IMR-90 (cell line): Measurements from ENCODE around the gene EDIL3. TPM values are rescaled to one million over a fixed set of nuclear protein-coding genes. Genes with fewer than 3 reads are reported as not detected.

ENCODE experiments used
- ATAC-seq: fragments of 200-7000 bp; cut with Tn5 transposase; 2 replicates; pipeline ENCODE4 v1.9.1; 2020; ENCODE audit warnings: low read depth, mild to moderate bottlenecking, moderate library complexity
- BruUV-seq: library from RNA; stranded (reverse); fragments of 400-500 nt; replicated peaks from 2 replicates; lab custom pipeline; 2021; lab: Mats Ljungman, UMichigan
- CTCF ChIA-PET: fragments of 300-600 bp; formaldehyde crosslinking; extraction: SDS; loops from one replicate; lab custom pipeline; 2021; ENCODE audit warnings: antibody characterized with exemption; lab: Yijun Ruan, JAX
- POLR2A ChIA-PET: fragments of 300-600 bp; sonication (Branson Sonifier 250); formaldehyde crosslinking; loops from one replicate; lab custom pipeline; 2022; ENCODE audit warnings: antibody characterized with exemption; ENCODE audit not compliant: unreplicated experiment; lab: Charles Lee
- DNase-seq: peaks from one replicate; pipeline ENCODE4 v3.0.0; 2013
- H2AFZ ChIP-seq: replicated peaks from 2 replicates; pipeline ENCODE3; 2013; ENCODE audit warnings: low read length, mild to moderate bottlenecking; ENCODE audit not compliant: poor library complexity
- H2AK5ac ChIP-seq: 2 replicates; pipeline ENCODE4 v1.6.1; 2013; ENCODE audit warnings: low read depth, low read length, inconsistent platforms
- H2AK9ac ChIP-seq: replicated peaks from 2 replicates; pipeline ENCODE3; 2013; ENCODE audit warnings: mild to moderate bottlenecking, low read depth, low read length, moderate library complexity; ENCODE audit not compliant: poor library complexity
- H2BK120ac ChIP-seq: 2 replicates; pipeline ENCODE4 v1.6.1; 2013; ENCODE audit warnings: low read depth, low read length, inconsistent platforms
- H2BK15ac ChIP-seq: 3 replicates; pipeline ENCODE4 v1.6.1; 2013; ENCODE audit warnings: low read depth, low read length, inconsistent platforms
- H2BK20ac ChIP-seq: 2 replicates; pipeline ENCODE4 v1.6.1; 2013; ENCODE audit warnings: low read depth, mild to moderate bottlenecking, inconsistent platforms, low read length, moderate library complexity
- H2BK5ac ChIP-seq: 2 replicates; pipeline ENCODE4 v1.6.1; 2013; ENCODE audit warnings: mild to moderate bottlenecking, low read depth, low read length, inconsistent platforms; ENCODE audit not compliant: poor library complexity, severe bottlenecking
- H3K14ac ChIP-seq: replicated peaks from 2 replicates; pipeline ENCODE4 v1.6.1; 2013; ENCODE audit warnings: low read depth, low read length, inconsistent platforms
- H3K18ac ChIP-seq: 2 replicates; pipeline ENCODE4 v1.6.1; 2013; ENCODE audit warnings: low read depth, low read length, control low read depth
- H3K23ac ChIP-seq: 2 replicates; pipeline ENCODE4 v1.6.1; 2013; ENCODE audit warnings: low read depth, low read length, inconsistent platforms
- H3K27ac ChIP-seq: 2 replicates; pipeline ENCODE4 v1.5.1; 2013; ENCODE audit warnings: mild to moderate bottlenecking, control low read depth, low read length; ENCODE audit not compliant: insufficient read depth
- H3K27me3 ChIP-seq: 2 replicates; pipeline ENCODE4 v1.6.1; 2013; ENCODE audit warnings: low read length; ENCODE audit not compliant: control insufficient read depth, insufficient read depth
- H3K36me3 ChIP-seq: 2 replicates; pipeline ENCODE4 v1.6.1; 2013; ENCODE audit warnings: low read length, mixed read lengths; ENCODE audit not compliant: control insufficient read depth, insufficient read depth
- H3K4ac ChIP-seq: 2 replicates; pipeline ENCODE4 v1.6.1; 2013; ENCODE audit warnings: low read depth, low read length, inconsistent platforms
- H3K4me1 ChIP-seq: 2 replicates; pipeline ENCODE4 v1.6.1; 2013; ENCODE audit warnings: low read length, mixed read lengths; ENCODE audit not compliant: control insufficient read depth, insufficient read depth
- H3K4me2 ChIP-seq: 2 replicates; pipeline ENCODE4 v1.6.1; 2013; ENCODE audit warnings: low read depth, mild to moderate bottlenecking, control low read depth, low read length, moderate library complexity
- H3K4me3 ChIP-seq: 2 replicates; pipeline ENCODE4 v1.5.1; 2013; ENCODE audit warnings: low read depth, mild to moderate bottlenecking, control low read depth, low read length, moderate library complexity; ENCODE audit not compliant: insufficient read depth
- H3K56ac ChIP-seq: 2 replicates; pipeline ENCODE4 v1.6.1; 2013; ENCODE audit warnings: low read length, inconsistent platforms; ENCODE audit not compliant: insufficient read depth; ENCODE audit errors: extremely low read depth
- H3K79me1 ChIP-seq, 2 experiments: 2 replicates each; pipeline ENCODE4 v1.6.1; 2013; ENCODE audit warnings: low read length in 2 of 2, inconsistent platforms in 1 of 2, low read depth in 1 of 2
- H3K9ac ChIP-seq: 2 replicates; pipeline ENCODE4 v1.6.1; 2013; ENCODE audit warnings: low read depth, low read length, control low read depth
- H3K9me1 ChIP-seq: 2 replicates; pipeline ENCODE4 v1.6.1; 2013; ENCODE audit warnings: low read length, inconsistent platforms; ENCODE audit not compliant: insufficient read depth
- H3K9me3 ChIP-seq: 2 replicates; pipeline ENCODE4 v1.6.1; 2013; ENCODE audit warnings: low read length; ENCODE audit not compliant: control insufficient read depth, insufficient read depth
- H4K20me1 ChIP-seq: 2 replicates; pipeline ENCODE4 v1.6.1; 2013; ENCODE audit warnings: low read length, inconsistent platforms; ENCODE audit not compliant: insufficient read depth
- H4K5ac ChIP-seq: 2 replicates; pipeline ENCODE4 v1.6.1; 2013; ENCODE audit warnings: mild to moderate bottlenecking, low read depth, low read length, control low read depth
- H4K8ac ChIP-seq, 2 experiments: 2 replicates each; pipeline ENCODE4 v1.6.1; 2013; ENCODE audit warnings: low read depth in 2 of 2, low read length in 2 of 2, control low read depth in 1 of 2, inconsistent platforms in 1 of 2
- H4K91ac ChIP-seq: 2 replicates; pipeline ENCODE4 v1.6.1; 2013; ENCODE audit warnings: low read depth, low read length, inconsistent platforms; ENCODE audit not compliant: insufficient read depth
- BHLHE40 ChIP-seq: fragments of 150-350 bp; IDR thresholded peaks from 2 replicates; pipeline ENCODE4 v1.6.1; 2016; ENCODE audit warnings: mild to moderate bottlenecking, low read depth, low read length
- FOS ChIP-seq: fragments of 150-350 bp; IDR thresholded peaks from 2 replicates; pipeline ENCODE4 v1.6.1; 2016; ENCODE audit warnings: low read depth, low read length
- MXI1 ChIP-seq: IDR thresholded peaks from 2 replicates; pipeline ENCODE4 v1.6.1; 2012; ENCODE audit warnings: low read depth, mild to moderate bottlenecking, low read length, moderate library complexity, borderline replicate concordance
- RAD21 ChIP-seq: IDR thresholded peaks from 2 replicates; pipeline ENCODE4 v1.6.1; 2012; ENCODE audit warnings: low read length, improper control_type of control experiment
- RCOR1 ChIP-seq: IDR thresholded peaks from 2 replicates; pipeline ENCODE4 v1.6.1; 2012; ENCODE audit warnings: mild to moderate bottlenecking, low read length, improper control_type of control experiment; ENCODE audit not compliant: insufficient replicate concordance
- SMC3 ChIP-seq: fragments of 150-350 bp; IDR thresholded peaks from 2 replicates; pipeline ENCODE4 v1.6.1; 2016; ENCODE audit warnings: low read depth, mild to moderate bottlenecking, antibody characterized with exemption, low read length, moderate library complexity
- WGBS, 2 experiments: methylation state at CpG; one replicate each; pipeline versions ENCODE4 v1.1.5 to v1.1.7; 2013; ENCODE audit warnings: missing lambda C conversion rate in 2 of 2; ENCODE audit not compliant: insufficient read length in 1 of 2; ENCODE audit errors: extremely low coverage in 2 of 2; 5-methylcytosine and 5-hydroxymethylcytosine counted together
- dilution Hi-C: fragments of 300-500 bp; cut with HindIII; formaldehyde crosslinking; loops from one replicate; pipeline ENCODE4 v1.14.3; 2018; ENCODE audit warnings: low sequenced_read_pairs; ENCODE audit not compliant: unreplicated experiment
- in situ Hi-C: fragments of 300-500 bp; cut with MboI; formaldehyde crosslinking; loops from 3 replicates; pipeline ENCODE4 v1.14.3; 2019; ENCODE audit warnings: low sequenced_read_pairs, inconsistent platforms, mixed read lengths
- intact Hi-C: fragments of 100-400 bp; cut with micrococcal nuclease; formaldehyde crosslinking; loops from 2 replicates; pipeline ENCODE4 v1.10.0; 2022
- polyA plus RNA-seq, 3 experiments: library from polyadenylated mRNA; depleted of rRNA; stranded (reverse); fragments of >200 nt; gene quantifications; 2 replicates each; pipeline ENCODE4 v1.2.3, GENCODE V29; 2012; ENCODE audit warnings: low replicate concordance in 1 of 3
- total RNA-seq: library from RNA; depleted of rRNA; stranded (reverse); fragments of >200 nt; gene quantifications from 2 replicates; pipeline ENCODE4 v1.2.3, GENCODE V29; 2012

EDIL3 gene
- total and polyA plus RNA-seq, 2 of the 4 experiments (the other 2 are of a cell fraction) = 55.5 to 82.8 TPM

DNA sequence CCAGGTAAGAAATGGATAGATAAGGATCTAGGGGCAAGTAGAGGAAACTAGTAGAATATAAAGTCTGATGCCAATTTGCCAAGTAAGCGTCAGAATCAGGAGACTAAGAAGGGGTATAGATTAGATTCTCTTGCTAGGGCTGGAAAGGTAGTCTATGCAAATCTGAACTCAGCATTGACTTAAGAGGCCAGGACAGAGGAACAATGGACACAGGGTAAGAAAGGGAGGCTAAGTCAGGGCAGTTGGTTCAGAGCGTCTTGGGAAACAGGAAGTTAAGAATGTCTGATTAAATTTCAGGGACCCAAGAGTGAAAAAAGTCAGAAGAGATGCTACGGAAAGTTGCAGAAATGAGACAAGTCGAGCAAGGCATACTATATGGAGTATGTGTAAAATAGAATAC lies 400.8 kb downstream of the EDIL3 start:
- no peaks in the 10 kb centered on the region for H3K9me3 ChIP-seq
- no peak overlapping the region for H2AK5ac ChIP-seq
- 100% methylated on average over 4 of the region's 4 CpGs; no CpG with 5 or more reads in 1 of the 2 experiments for WGBS, 2 experiments
- H3K56ac ChIP-seq = no peak overlapping the region
- no peak overlapping the region for H4K5ac ChIP-seq
- ChIA-PET POLR2A (no interaction called here), CTCF (interaction anchor here (1.2 kb wide), 1 partner anchor 31 kb away, joined by 4 read pairs; no protein-coding TSS in a partner anchor)
- no peak overlapping the region for H3K4me2 ChIP-seq
- dilution Hi-C loops = no loop called here
- H2AK9ac ChIP-seq = no peak overlapping the region
- H3K9ac ChIP-seq = no peak overlapping the region
- no peaks in the 10 kb centered on the region for H4K20me1 ChIP-seq
- in situ Hi-C loops = no loop called here
- H3K9me1 ChIP-seq = no peaks in the 10 kb centered on the region; the same call in 1 of the 2 replicates
- H3K36me3 ChIP-seq = no peaks in the 10 kb centered on the region
- no peak overlapping the region for H4K91ac ChIP-seq
- no peak overlapping the region for H3K4me3 ChIP-seq
- no peak overlapping the region for H3K14ac ChIP-seq
- no peaks in the 10 kb centered on the region for H3K27me3 ChIP-seq
- no peak overlapping the region for H4K8ac ChIP-seq
- no peak overlapping the region for H2AFZ ChIP-seq
- H3K23ac ChIP-seq = no peak overlapping the region
- H3K18ac ChIP-seq = no peak overlapping the region
- no peaks in the 10 kb centered on the region for H3K79me1 ChIP-seq
- TF ChIP-seq SMC3 (no peak), RCOR1 (no peak), MXI1 (no peak), RAD21 (no peak), BHLHE40 (no peak), FOS (no peak)
- DNase-seq (no peak), ATAC-seq (no peak)
- 0 out of 2 replicates have a peak, but pooled peaks cover 2% of the 10 kb centered on the region for H3K4me1 ChIP-seq
- H2BK120ac ChIP-seq = no peak overlapping the region
- intact Hi-C loops = no loop called here
- H2BK15ac ChIP-seq = no peak overlapping the region
- H2BK5ac ChIP-seq = no peak overlapping the region
- no TSS peak for BruUV-seq
- H2BK20ac ChIP-seq = no peak overlapping the region
- H3K4ac ChIP-seq = no peak overlapping the region
- H3K27ac ChIP-seq = no peak overlapping the region
